Liver (tissue), 9 donors: ENCODE data around the gene DNAJB6. TPM values are rescaled to one million over a fixed set of nuclear protein-coding genes. Genes with fewer than 3 reads are reported as not detected.

ENCODE experiments used
- DNase-seq: peaks from one replicate; pipeline ENCODE4 v3.0.0-alpha.2; 2017; ENCODE audit warnings: low spot score
- H3K27ac ChIP-seq, 2 donors: one replicate each; pipeline ENCODE4 v1.7.0; 2013; ENCODE audit warnings: inconsistent platforms in 2 of 2, low read length in 2 of 2, control low read depth in 1 of 2, low read depth in 1 of 2, mild to moderate bottlenecking in 1 of 2
- H3K27me3 ChIP-seq, 4 donors: one replicate each; pipeline versions ENCODE4 v1.6.1 to v1.7.0; 2013; ENCODE audit warnings: low read length in 3 of 4, inconsistent platforms in 1 of 4, mild to moderate bottlenecking in 1 of 4, moderate library complexity in 1 of 4; ENCODE audit not compliant: control insufficient read depth in 4 of 4, insufficient read depth in 4 of 4
- H3K36me3 ChIP-seq, 4 donors: one replicate each; pipeline versions ENCODE4 v1.6.1 to v1.7.0; 2013; ENCODE audit warnings: low read length in 3 of 4, mild to moderate bottlenecking in 3 of 4, low read depth in 1 of 4, moderate library complexity in 1 of 4; ENCODE audit not compliant: control insufficient read depth in 4 of 4, insufficient read depth in 3 of 4
- H3K4me1 ChIP-seq, 4 donors: one replicate each; pipeline versions ENCODE4 v1.6.1 to v1.7.0; 2013; ENCODE audit warnings: low read length in 3 of 4, mild to moderate bottlenecking in 3 of 4, moderate library complexity in 1 of 4; ENCODE audit not compliant: control insufficient read depth in 4 of 4, insufficient read depth in 4 of 4
- H3K4me3 ChIP-seq, 3 donors: one replicate each; pipeline versions ENCODE4 v1.6.1 to v1.7.0; 2013; ENCODE audit warnings: low read length in 3 of 3, control low read depth in 1 of 3, low read depth in 1 of 3, mild to moderate bottlenecking in 1 of 3
- H3K9ac ChIP-seq, 2 donors: one replicate each; pipeline ENCODE4 v1.7.0; 2013; ENCODE audit warnings: low read length in 2 of 2, mild to moderate bottlenecking in 2 of 2, moderate library complexity in 2 of 2, control low read depth in 1 of 2, low read depth in 1 of 2
- H3K9me3 ChIP-seq, 4 donors: one replicate each; pipeline versions ENCODE4 v1.6.1 to v1.7.0; 2013; ENCODE audit warnings: low read length in 3 of 4; ENCODE audit not compliant: control insufficient read depth in 4 of 4
- EGR1 ChIP-seq, 2 donors: IDR thresholded peaks; 2 replicates each; pipeline ENCODE4 v1.6.1; 2016 to 2018; ENCODE audit warnings: antibody characterized with exemption in 2 of 2, low read depth in 2 of 2
- FOXA1 ChIP-seq: IDR thresholded peaks from 2 replicates; pipeline ENCODE4 v1.6.1; 2016; ENCODE audit warnings: antibody characterized with exemption
- FOXA2 ChIP-seq: IDR thresholded peaks from 2 replicates; pipeline ENCODE4 v1.6.1; 2016; ENCODE audit warnings: antibody characterized with exemption
- GABPA ChIP-seq, 2 donors: IDR thresholded peaks in 1 of 2; conservative IDR thresholded peaks in 1 of 2; 2 replicates each; pipeline ENCODE4 v1.6.1; 2016; ENCODE audit warnings: antibody characterized with exemption in 2 of 2, mild to moderate bottlenecking in 1 of 2, moderate library complexity in 1 of 2
- HNF4A ChIP-seq, 2 donors: conservative IDR thresholded peaks; 2 replicates each; pipeline ENCODE4 v1.6.1; 2016; ENCODE audit warnings: antibody characterized with exemption in 2 of 2, mild to moderate bottlenecking in 2 of 2
- HNF4G ChIP-seq: IDR thresholded peaks from 2 replicates; pipeline ENCODE4 v1.6.1; 2016; ENCODE audit warnings: antibody characterized with exemption
- JUND ChIP-seq, 2 donors: IDR thresholded peaks; 2 replicates each; pipeline ENCODE4 v1.6.1; 2016; ENCODE audit warnings: antibody characterized with exemption in 2 of 2
- NR2F2 ChIP-seq: IDR thresholded peaks from 2 replicates; pipeline ENCODE4 v1.6.1; 2016; ENCODE audit warnings: antibody characterized with exemption
- RAD21 ChIP-seq, 2 donors: IDR thresholded peaks; 2 replicates each; pipeline ENCODE4 v1.6.1; 2016; ENCODE audit warnings: antibody characterized with exemption in 2 of 2, mild to moderate bottlenecking in 2 of 2
- RXRA ChIP-seq, 2 donors: IDR thresholded peaks; 2 replicates each; pipeline ENCODE4 v1.6.1; 2017 to 2018; ENCODE audit warnings: antibody characterized with exemption in 2 of 2, mild to moderate bottlenecking in 1 of 2
- SP1 ChIP-seq: IDR thresholded peaks from 2 replicates; pipeline ENCODE4 v1.6.1; 2018; ENCODE audit warnings: antibody characterized with exemption, mild to moderate bottlenecking
- TAF1 ChIP-seq: conservative IDR thresholded peaks from 2 replicates; pipeline ENCODE4 v1.6.1; 2016; ENCODE audit warnings: antibody characterized with exemption, mild to moderate bottlenecking
- YY1 ChIP-seq: IDR thresholded peaks from 2 replicates; pipeline ENCODE4 v1.6.1; 2016; ENCODE audit warnings: antibody characterized with exemption, mild to moderate bottlenecking
- WGBS: extraction: QIAGEN DNeasy Blood & Tissue Kit; methylation state at CpG from one replicate; pipeline ENCODE4 v1.1.7; 2013; 5-methylcytosine and 5-hydroxymethylcytosine counted together
- polyA plus RNA-seq, 2 donors: library from polyadenylated mRNA; stranded (reverse) in 1 of 2; unstranded in 1 of 2; fragments of 200-250 nt in 1 of 2; fragments of >200 nt in 1 of 2; fragmentation: Nextera tagmentation in 1 of 2; extraction: Ambion mirVana in 1 of 2; gene quantifications; one replicate each; pipeline versions ENCODE4 v1.2.1 to v1.2.3, GENCODE V29; 2013 to 2015
- total RNA-seq, 2 donors: library from RNA; depleted of rRNA; stranded (reverse); fragments of >200 nt; gene quantifications; one replicate each; pipeline ENCODE4 v1.2.3, GENCODE V29; 2014
- TF ChIP-seq, protein P1 (sequence below): IDR thresholded peaks from 2 replicates; pipeline ENCODE4 v1.6.1; 2016; ENCODE audit warnings: antibody characterized with exemption, mild to moderate bottlenecking
- TF ChIP-seq, protein P2 (sequence below): IDR thresholded peaks from 2 replicates; pipeline ENCODE4 v1.6.1; 2016; ENCODE audit warnings: antibody characterized with exemption
- TF ChIP-seq, protein P3 (sequence below): IDR thresholded peaks from 2 replicates; pipeline ENCODE4 v1.6.1; 2016; ENCODE audit warnings: antibody characterized with exemption
- TF ChIP-seq, protein P4 (sequence below): IDR thresholded peaks from 2 replicates; pipeline ENCODE4 v1.6.1; 2016; ENCODE audit warnings: antibody characterized with exemption
- TF ChIP-seq, protein P5 (sequence below): fragments of 150-350 bp; IDR thresholded peaks from 2 replicates; pipeline ENCODE4 v1.5.1; 2017; ENCODE audit warnings: improper control_type of control experiment, low read depth, low read length; ENCODE audit not compliant: missing input control
- donor health status: healthy.
- donor health status: healthy.
- donor health status: healthy.
- donor health status: healthy.
- donor health status: healthy.

DNAJB6 gene
- total and polyA plus RNA-seq, 4 donors = 26.5 to 46.6 (median 42.4) TPM

GRCh38 chr7:157418204-157419034 is 81.6 kb downstream of the DNAJB6 start:
- H3K9ac ChIP-seq = no peak overlapping the region
- DNase-seq = no peak
- WGBS = 96% methylated on average over 41 of the region's 41 CpGs
- H3K4me3 ChIP-seq = no peak overlapping the region
- H3K4me1 ChIP-seq = no peaks in the 10 kb centered on the region
- TF ChIP-seq, protein P1, sequence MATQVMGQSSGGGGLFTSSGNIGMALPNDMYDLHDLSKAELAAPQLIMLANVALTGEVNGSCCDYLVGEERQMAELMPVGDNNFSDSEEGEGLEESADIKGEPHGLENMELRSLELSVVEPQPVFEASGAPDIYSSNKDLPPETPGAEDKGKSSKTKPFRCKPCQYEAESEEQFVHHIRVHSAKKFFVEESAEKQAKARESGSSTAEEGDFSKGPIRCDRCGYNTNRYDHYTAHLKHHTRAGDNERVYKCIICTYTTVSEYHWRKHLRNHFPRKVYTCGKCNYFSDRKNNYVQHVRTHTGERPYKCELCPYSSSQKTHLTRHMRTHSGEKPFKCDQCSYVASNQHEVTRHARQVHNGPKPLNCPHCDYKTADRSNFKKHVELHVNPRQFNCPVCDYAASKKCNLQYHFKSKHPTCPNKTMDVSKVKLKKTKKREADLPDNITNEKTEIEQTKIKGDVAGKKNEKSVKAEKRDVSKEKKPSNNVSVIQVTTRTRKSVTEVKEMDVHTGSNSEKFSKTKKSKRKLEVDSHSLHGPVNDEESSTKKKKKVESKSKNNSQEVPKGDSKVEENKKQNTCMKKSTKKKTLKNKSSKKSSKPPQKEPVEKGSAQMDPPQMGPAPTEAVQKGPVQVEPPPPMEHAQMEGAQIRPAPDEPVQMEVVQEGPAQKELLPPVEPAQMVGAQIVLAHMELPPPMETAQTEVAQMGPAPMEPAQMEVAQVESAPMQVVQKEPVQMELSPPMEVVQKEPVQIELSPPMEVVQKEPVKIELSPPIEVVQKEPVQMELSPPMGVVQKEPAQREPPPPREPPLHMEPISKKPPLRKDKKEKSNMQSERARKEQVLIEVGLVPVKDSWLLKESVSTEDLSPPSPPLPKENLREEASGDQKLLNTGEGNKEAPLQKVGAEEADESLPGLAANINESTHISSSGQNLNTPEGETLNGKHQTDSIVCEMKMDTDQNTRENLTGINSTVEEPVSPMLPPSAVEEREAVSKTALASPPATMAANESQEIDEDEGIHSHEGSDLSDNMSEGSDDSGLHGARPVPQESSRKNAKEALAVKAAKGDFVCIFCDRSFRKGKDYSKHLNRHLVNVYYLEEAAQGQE = no peak
- TF ChIP-seq FOXA1 = no peak
- TF ChIP-seq, protein P2, sequence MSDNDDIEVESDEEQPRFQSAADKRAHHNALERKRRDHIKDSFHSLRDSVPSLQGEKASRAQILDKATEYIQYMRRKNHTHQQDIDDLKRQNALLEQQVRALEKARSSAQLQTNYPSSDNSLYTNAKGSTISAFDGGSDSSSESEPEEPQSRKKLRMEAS = no peak
- no peak for TF ChIP-seq NR2F2
- TF ChIP-seq, protein P3, sequence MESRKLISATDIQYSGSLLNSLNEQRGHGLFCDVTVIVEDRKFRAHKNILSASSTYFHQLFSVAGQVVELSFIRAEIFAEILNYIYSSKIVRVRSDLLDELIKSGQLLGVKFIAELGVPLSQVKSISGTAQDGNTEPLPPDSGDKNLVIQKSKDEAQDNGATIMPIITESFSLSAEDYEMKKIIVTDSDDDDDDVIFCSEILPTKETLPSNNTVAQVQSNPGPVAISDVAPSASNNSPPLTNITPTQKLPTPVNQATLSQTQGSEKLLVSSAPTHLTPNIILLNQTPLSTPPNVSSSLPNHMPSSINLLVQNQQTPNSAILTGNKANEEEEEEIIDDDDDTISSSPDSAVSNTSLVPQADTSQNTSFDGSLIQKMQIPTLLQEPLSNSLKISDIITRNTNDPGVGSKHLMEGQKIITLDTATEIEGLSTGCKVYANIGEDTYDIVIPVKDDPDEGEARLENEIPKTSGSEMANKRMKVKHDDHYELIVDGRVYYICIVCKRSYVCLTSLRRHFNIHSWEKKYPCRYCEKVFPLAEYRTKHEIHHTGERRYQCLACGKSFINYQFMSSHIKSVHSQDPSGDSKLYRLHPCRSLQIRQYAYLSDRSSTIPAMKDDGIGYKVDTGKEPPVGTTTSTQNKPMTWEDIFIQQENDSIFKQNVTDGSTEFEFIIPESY = no peak
- TF ChIP-seq EGR1 (IDR thresholded peaks at IDR 0.05; ENCODE audit: low read depth in 2 of 2) = no peak
- no peak for TF ChIP-seq TAF1
- no peak for TF ChIP-seq HNF4G
- TF ChIP-seq SP1 = no peak
- TF ChIP-seq, protein P4, sequence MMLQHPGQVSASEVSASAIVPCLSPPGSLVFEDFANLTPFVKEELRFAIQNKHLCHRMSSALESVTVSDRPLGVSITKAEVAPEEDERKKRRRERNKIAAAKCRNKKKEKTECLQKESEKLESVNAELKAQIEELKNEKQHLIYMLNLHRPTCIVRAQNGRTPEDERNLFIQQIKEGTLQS = no peak
- no peak for TF ChIP-seq YY1
- TF ChIP-seq GABPA (IDR thresholded peaks at IDR 0.05 in 1 of 2, conservative IDR thresholded peaks at IDR 0.05 in 1 of 2) = no peak
- TF ChIP-seq, protein P5, sequence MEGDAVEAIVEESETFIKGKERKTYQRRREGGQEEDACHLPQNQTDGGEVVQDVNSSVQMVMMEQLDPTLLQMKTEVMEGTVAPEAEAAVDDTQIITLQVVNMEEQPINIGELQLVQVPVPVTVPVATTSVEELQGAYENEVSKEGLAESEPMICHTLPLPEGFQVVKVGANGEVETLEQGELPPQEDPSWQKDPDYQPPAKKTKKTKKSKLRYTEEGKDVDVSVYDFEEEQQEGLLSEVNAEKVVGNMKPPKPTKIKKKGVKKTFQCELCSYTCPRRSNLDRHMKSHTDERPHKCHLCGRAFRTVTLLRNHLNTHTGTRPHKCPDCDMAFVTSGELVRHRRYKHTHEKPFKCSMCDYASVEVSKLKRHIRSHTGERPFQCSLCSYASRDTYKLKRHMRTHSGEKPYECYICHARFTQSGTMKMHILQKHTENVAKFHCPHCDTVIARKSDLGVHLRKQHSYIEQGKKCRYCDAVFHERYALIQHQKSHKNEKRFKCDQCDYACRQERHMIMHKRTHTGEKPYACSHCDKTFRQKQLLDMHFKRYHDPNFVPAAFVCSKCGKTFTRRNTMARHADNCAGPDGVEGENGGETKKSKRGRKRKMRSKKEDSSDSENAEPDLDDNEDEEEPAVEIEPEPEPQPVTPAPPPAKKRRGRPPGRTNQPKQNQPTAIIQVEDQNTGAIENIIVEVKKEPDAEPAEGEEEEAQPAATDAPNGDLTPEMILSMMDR = no peak
- TF ChIP-seq JUND (IDR thresholded peaks at IDR 0.05) = no peak
- TF ChIP-seq HNF4A (conservative IDR thresholded peaks at IDR 0.05) = no peak
- no peak for TF ChIP-seq RAD21 (IDR thresholded peaks at IDR 0.05)
- TF ChIP-seq FOXA2 = no peak
- no peak for TF ChIP-seq RXRA (IDR thresholded peaks at IDR 0.05)
- H3K27me3 ChIP-seq = no peaks in the 10 kb centered on the region
- peaks cover 2 to 26% (median 8%) of the 10 kb centered on the region in 4 donors for H3K36me3 ChIP-seq
- H3K9me3 ChIP-seq = no peaks in the 10 kb centered on the region
- no peak overlapping the region for H3K27ac ChIP-seq
